Epithelial cell of proximal tubule (primary cell): ENCODE results near the gene DHRS1. TPM values are rescaled to one million over a fixed set of nuclear protein-coding genes. Genes with fewer than 3 reads are reported as not detected.

Experiments used
- DNase-seq: peaks from one replicate; pipeline ENCODE4 v3.0.0-alpha.2; 2011; ENCODE audit warnings: low read depth
- H3K4me3 ChIP-seq: 2 replicates; pipeline ENCODE4 v1.5.1; 2011; ENCODE audit warnings: low read depth, mild to moderate bottlenecking, low read length
- CTCF ChIP-seq: conservative IDR thresholded peaks from 2 replicates; pipeline ENCODE4 v1.5.1; 2012; ENCODE audit warnings: low read depth, mild to moderate bottlenecking, low read length
- total RNA-seq: library from RNA; depleted of rRNA; stranded (reverse); fragments of >200 nt; gene quantifications from 2 replicates; pipeline ENCODE4 v1.2.3, GENCODE V29; 2015

The DHRS1 gene
- total RNA-seq, 1 donor from 2014 or later: 25.7 TPM

GRCh38 chr14:24308342-24309124, 9.0 kb upstream of the DHRS1 start:
- TF ChIP-seq CTCF: no peak

GRCh38 chr14:24307575-24308341, 8.2 kb upstream of the DHRS1 start, which contains the start of gene CIDEB:
CIDEB (minus strand) TSS chr14:24307977; CDS start chr14:24307858, 119 bp downstream.
- peak within 1 kb of the TSS; percentile 30 for H3K4me3 ChIP-seq
- DNase-seq: no peak
- TF ChIP-seq CTCF: peak; percentile 98

More at GRCh38 chr14:24308342-24309124, 9.0 kb upstream of the DHRS1 start:
- DNase-seq: no peak
- no peak overlapping the region for H3K4me3 ChIP-seq

GRCh38 chr14:24307156-24307574, 7.6 kb upstream of the DHRS1 start:
- TF ChIP-seq CTCF: no peak
- DNase-seq: no peak
- H3K4me3 ChIP-seq: peak overlapping the region; percentile 30

GRCh38 chr14:24304019-24304387, 4.4 kb upstream of the DHRS1 start:
- H3K4me3 ChIP-seq: no peak overlapping the region
- no peak for DNase-seq
- no peak for TF ChIP-seq CTCF

GRCh38 chr14:24300326-24300980, 873 bp upstream of the DHRS1 start:
- no peak for DNase-seq
- TF ChIP-seq CTCF: no peak
- peak overlapping the region; percentile 91 for H3K4me3 ChIP-seq

- TF ChIP-seq CTCF: no peak
- DNase-seq: no peak
- peak overlapping the region; percentile 91 for H3K4me3 ChIP-seq
These were observed 707 bp downstream of the DHRS1 start for GRCh38 chr14:24298892-24299254.
